HFF-Myc (cell line): ENCODE data around the gene MRPL37.

Experiments used
- DNase-seq: peaks from one replicate; pipeline ENCODE4 v3.0.0-alpha.2; 2011; ENCODE audit warnings: low read depth; ENCODE audit errors: extremely low read depth
- H3K4me3 ChIP-seq: replicated peaks from 2 replicates; pipeline ENCODE4 v1.5.1; 2011; ENCODE audit warnings: low read depth, mild to moderate bottlenecking, control low read depth, low read length
- TF ChIP-seq, protein P1 (sequence below): IDR thresholded peaks from 2 replicates; pipeline ENCODE4 v1.5.1; 2012; ENCODE audit warnings: mild to moderate bottlenecking, low read depth, low read length, control low read depth; ENCODE audit errors: missing control alignments

The MRPL37 gene

DNA sequence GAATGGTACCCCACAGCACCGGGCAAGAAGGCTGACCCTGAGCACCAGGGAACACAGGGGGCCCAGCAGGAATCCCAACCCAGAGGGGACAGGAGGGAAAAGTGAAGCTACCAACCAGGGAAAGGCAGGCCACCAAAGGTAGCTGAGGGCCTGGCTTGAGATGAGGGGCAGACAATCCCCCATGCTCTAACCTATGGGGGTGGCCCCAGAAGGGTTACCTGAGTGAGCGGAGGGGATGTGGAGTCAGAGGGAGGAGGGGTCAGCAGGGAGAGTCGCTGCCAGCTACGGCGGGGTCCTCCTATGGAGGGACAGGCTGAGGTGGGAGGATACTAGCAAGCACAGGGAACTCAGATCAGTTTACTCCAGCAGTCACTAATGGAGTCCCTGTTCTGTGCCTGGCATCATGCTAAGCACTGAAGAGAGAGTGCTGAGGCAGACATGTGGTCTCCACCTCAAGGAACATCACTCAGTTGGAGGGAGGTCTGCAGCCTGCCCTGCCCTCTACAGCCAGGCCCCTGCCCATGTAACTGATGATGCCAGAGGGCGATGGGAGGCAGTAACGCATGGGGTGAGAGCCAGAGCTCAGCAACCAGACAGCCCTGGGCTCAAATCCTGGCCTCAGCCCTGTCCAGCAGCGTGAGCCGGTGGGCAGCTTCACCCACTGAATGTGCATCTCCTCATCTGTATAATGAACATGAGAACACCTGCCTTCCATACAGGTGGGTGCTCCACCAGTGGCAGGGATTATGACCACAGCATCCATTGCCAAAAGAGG, 21.5 kb upstream of the MRPL37 start:
- TF ChIP-seq, protein P1, sequence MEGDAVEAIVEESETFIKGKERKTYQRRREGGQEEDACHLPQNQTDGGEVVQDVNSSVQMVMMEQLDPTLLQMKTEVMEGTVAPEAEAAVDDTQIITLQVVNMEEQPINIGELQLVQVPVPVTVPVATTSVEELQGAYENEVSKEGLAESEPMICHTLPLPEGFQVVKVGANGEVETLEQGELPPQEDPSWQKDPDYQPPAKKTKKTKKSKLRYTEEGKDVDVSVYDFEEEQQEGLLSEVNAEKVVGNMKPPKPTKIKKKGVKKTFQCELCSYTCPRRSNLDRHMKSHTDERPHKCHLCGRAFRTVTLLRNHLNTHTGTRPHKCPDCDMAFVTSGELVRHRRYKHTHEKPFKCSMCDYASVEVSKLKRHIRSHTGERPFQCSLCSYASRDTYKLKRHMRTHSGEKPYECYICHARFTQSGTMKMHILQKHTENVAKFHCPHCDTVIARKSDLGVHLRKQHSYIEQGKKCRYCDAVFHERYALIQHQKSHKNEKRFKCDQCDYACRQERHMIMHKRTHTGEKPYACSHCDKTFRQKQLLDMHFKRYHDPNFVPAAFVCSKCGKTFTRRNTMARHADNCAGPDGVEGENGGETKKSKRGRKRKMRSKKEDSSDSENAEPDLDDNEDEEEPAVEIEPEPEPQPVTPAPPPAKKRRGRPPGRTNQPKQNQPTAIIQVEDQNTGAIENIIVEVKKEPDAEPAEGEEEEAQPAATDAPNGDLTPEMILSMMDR, result no peak
- H3K4me3 ChIP-seq, result no peak overlapping the region
- no peak for DNase-seq

DNA sequence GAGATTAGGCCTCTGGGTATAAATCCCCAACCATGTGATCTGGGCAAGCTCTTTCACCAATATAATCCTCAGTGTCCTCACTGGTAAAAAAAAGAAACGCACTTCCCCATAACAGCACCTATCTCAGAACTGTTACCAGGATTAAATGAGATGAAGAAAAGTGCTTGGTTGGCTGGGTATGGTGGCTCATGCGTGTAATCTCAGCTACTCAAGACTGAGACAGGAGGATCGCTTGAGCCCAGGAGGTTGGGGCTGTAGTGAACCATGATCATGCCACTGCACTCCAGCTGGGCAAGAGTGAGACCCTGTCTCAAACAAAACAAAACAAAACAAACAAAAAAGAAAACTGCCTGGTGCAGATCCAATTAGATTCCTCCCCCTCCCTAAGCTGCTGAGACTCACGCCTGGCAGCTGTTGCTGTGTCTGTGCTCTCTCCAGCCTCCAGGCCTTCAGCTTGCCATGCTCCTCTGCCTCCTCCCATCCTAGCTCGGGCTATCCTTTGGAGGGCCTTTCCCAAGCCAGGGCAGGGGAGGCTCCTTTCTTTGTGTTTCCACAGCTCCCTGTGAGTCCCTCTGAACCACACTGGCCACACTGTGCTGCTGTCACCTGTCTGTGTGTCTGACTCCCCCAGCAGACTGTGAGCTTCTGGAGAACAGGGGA, 19.1 kb upstream of the MRPL37 start:
- no peak for DNase-seq
- TF ChIP-seq, protein P1, result no peak
- H3K4me3 ChIP-seq, result no peak overlapping the region

DNA sequence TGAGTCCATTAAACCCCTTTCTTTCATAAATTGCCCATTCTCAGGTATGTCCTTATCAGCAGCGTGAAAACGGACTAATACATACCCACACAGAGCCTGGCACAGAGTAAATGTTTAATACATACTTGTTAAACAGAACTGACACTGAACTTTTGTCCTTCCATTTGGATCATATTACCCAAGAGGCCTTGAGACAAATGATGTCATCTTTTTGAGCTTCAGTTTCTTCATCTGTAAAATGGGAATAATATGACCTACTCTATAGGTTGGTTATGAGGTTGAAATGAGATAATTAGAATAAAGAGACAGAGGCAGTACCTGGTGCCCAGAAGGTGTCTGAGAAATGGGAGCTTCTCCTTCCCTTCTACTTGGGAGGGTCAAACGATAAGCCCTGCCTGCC, 13.9 kb upstream of the MRPL37 start:
- TF ChIP-seq, protein P1, result no peak
- DNase-seq, result no peak
- H3K4me3 ChIP-seq, result no peak overlapping the region

DNA sequence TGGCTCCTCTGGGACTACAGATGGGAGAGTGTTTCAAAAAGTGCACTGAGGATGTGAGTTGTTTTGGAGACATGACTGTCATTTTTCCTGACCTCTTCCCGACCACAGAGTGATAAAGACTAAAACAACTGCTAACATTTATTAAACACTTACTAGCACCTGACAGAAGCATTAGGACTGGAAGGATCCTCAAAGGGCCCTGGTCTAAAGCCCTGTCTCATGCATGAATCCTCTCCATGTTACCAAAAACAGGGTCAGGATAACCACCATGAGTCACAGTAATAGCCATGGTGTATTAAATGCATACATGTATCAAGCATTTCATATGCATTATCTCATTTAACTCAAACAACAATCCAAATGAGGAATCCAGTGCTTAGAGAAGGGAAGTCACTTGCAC, 11.7 kb upstream of the MRPL37 start:
- H3K4me3 ChIP-seq, result no peak overlapping the region
- DNase-seq, result no peak
- TF ChIP-seq, protein P1, result no peak

DNA sequence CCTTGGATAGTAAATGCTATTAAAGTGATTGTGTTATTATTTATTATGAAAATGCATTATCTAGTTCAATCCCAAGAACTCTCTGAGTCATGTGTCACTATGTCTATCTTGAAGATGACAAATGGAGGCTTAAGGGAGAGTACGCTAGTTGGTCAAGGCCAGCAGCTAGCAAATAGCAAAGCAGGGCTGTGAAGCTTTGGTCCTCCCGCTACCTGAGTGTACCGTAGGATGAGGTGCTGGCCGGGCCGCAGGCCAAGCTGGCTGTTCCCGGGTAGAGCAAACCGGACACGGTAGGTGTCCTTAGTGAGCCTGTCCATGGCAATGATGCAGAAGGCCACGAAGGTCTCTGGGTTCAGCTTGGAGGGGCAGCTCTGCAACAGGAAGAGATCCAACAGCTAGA, 9.4 kb upstream of the MRPL37 start:
- DNase-seq, result no peak
- TF ChIP-seq, protein P1, result no peak
- H3K4me3 ChIP-seq, result no peak overlapping the region

DNA sequence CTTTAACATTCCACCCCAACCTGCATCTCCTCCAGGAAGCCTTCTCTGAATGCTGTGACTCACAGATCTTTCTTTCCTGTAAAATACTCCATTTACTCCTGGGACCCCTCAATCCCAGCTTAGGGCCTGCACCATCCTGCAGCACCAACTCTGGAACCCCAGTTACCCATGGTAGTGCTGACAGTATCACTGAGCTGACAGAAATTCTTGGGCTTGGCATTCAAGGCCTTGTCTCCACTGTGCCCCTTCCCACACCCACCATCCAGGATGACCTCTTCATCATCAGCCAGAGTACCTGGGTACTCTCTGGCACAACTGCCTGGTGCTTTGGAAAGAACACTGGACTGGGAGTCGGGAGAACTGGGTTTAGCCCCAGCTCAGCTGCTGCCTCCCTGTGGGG, 8.4 kb upstream of the MRPL37 start:
- DNase-seq, result no peak
- H3K4me3 ChIP-seq, result no peak overlapping the region
- TF ChIP-seq, protein P1, result no peak

DNA sequence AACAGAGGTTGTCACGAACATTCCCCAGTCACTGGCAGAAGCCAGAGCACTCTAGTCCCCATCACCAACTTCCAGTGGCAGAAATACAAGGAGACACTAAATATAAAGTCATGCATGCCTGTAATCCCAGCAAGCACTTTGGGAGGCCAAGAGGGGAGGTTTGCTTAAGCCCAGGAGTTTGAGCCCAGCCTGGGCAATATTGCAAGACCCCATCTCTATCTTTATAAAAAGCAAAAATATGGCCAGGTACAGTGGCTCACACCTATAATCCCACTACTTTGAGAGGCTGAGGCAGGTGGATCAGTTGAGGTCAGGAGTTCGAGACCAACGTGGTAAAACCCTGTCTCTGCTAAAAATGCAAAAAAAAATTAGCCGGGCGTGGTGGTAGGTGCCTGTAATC, 6.5 kb upstream of the MRPL37 start:
- TF ChIP-seq, protein P1, result no peak
- H3K4me3 ChIP-seq, result no peak overlapping the region
- DNase-seq, result no peak
